ENCODE results near the gene HOOK2.
A peak's percentile ranks its signal among the peaks of the same experiment; 100 is the strongest.
"Not testable (repeated sequence)": the region's sequence is repeated elsewhere in the genome, so short reads cannot be mapped to it uniquely, and the experiment has no call there.

HOOK2 gene

GRCh38 chr19:12751635-12752034 is 23.7 kb downstream of the HOOK2 start, which contains the start of gene BEST2:
Gene BEST2 (plus strand): TSS chr19:12751791. CDS start chr19:12752593, 802 bp downstream.
- DNase-seq, result no peak

DNA sequence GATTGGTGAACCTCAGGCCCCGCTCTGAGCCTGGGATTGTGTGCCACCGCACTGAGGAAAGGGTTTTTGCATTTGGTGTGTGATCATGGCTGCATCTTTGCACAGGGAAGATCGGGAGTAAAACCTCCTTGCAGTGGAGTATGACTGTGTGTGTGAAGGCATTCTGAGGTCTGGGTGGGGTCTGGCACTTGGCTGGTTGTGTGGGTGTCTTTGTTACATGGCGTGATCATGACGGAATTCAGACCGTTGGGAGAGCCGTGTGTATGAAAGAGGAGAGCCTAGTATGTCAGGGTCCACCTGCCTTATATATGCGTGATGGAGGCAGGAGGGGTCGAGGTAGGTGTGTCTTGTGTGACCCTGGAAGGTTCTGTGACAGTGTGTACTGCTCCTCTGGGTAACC is 24.5 kb downstream of the HOOK2 start:
- no peak for DNase-seq

- DNase-seq, result peak; percentile 52
Measured at GRCh38 chr19:12749938-12750521, 25.3 kb downstream of the HOOK2 start.

DNA sequence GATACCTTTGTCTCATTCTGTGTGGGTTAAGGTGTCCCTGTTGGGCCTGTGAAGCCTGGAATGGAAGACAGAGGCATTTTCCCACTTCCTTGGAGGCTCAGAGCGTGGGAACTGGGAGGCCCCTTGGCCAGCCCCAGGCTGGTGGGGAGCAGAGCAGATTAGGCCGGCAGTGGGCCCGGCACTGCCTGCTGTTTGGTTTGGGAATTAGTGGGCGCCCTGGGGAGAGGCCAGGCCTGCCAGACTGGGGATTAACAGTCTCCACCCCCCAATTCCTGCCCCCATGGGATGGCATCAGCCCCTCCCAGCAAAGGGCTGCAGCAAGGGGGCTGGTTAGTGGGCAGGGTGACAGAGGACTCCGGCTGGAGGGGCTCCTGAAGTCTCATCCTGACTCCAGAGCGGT is 26.9 kb downstream of the HOOK2 start:
- no peak for DNase-seq

GRCh38 chr19:12745166-12745897 is 30.0 kb downstream of the HOOK2 start:
- peak; percentile 44 for DNase-seq

DNA sequence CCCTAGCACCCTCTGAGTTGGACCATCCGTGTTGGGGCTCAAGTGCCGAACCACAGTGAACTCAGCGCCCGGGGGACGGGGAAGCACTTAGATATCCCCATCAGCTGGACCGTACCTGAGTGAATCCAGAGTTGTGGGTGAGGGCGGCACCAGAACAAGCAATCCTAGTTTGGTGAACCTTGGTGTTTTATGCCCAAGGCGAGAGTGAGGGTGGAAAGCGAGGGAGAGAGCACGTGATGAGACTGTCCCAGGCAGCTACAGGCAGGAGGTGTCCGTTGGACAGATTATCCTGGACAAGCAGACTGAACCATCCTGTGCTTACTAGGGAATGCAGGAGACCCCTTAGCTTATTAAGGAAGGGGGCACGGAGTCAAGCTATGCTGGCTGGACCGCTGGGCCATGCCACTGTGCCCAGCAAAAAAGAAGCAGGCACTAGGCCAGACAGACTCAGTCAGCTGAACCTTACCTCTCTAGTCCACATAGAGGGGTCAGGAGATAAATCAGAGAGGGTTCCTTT is 37.5 kb downstream of the HOOK2 start:
- no peak for DNase-seq

GRCh38 chr19:12736995-12737834 is 38.1 kb downstream of the HOOK2 start, which contains the start of gene GET3:
Gene GET3 (plus strand): TSS chr19:12737497. CDS start chr19:12737506, 9 bp downstream.
- peak; percentile 100 for DNase-seq

GRCh38 chr19:12733369-12734214 is 41.8 kb downstream of the HOOK2 start:
- peak; percentile 65 for DNase-seq

DNA sequence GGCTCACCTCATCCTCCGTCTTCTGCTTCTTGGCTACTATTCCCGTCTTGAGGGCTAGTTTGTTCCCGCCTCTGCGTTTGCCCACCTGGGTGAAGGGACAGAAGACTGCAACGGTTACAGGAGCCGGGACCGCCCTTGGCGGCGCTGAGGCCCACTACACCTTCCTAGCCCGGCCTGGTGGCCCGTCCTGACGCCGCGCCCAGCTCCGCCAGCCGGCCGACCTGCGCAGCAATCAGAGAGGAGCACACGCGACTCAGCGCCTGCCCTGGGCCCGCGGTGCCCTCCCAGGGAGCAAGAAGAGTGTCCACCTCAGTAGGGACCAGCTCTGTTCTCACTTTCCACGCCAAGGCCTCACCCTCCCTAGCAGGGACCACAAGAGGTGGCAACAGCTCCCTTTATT is 44.0 kb downstream of the HOOK2 start:
- DNase-seq, result no peak

DNA sequence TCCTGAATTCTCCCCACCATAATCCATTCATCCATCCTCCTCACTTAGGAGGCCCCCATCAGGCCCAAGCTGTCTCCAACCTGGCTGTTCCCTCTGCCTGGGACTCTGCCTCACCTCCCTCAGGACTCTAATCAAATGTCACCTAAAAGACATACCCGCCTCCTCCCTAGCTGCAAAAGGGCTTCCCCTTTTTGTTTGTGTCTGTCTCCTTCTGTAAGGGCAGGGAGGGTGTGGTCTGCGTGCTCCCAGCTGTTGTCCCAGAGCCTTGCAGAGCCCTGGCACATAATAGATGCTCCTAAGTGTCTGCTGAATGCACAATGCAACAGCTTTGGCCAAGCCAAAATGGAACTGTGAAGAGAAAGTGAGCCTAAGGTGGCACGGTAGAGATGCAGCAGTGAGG is 45.3 kb downstream of the HOOK2 start:
- no peak for DNase-seq

DNA sequence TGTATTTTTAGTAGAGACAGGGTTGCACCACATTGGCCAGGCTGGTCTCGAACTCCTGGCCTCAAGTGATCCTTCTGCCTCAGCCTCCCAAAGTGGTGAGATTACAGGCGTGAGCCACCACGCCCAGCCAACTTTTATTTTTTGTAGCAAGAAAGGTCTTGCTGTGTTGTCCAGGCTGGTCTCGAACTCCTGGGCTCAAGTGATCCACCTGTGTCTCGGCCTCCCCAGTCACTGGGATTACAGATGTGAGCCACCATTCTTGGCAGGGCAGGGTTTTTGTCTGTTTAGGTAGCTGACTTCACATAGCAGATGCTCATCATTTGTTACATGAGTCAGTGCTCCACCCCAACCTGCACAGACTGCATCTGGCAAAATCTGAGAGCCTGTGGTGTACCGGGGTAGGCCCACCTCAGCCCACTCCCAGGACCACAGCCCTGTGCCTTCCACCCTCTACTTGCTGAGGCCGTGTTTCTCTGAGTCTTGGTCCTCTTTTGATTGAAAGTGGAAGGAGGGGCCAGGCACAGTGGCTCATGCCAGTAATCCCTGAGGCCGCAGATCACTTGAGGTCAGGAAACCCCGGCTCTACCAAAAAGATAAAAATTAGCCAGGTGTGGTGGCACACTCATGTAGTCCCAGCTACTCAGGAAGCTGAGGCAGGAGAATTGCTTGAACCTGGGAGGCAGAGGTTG is 47.5 kb downstream of the HOOK2 start:
- no peak for DNase-seq

GRCh38 chr19:12726988-12727316 is 48.4 kb downstream of the HOOK2 start:
- DNase-seq, result no peak

DNA sequence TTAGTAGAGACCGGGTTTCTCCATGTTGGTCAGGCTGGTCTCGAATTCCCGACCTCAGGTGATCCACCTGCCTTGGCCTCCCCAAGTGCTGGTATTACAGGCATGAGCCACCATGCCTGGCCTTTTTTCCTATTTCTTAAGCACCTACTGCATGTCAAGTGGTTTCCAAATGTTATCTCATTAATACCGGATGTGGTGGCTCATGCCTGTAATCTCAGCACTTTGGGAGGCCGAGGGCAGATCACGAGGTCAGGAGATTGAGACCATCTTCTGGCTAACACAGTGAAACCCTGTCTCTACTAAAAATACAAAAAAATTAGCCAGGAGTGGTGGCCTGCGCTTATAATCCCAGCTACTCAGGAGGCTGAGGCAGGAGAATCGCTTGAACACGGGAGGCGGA is 49.7 kb downstream of the HOOK2 start:
- DNase-seq, result not testable (repeated sequence)

- peak; percentile 74 for DNase-seq
Measured at GRCh38 chr19:12723641-12724426, 51.5 kb downstream of the HOOK2 start, which contains the start of gene TNPO2. Gene TNPO2 (minus strand): TSS chr19:12723932. CDS start chr19:12720977, 2,955 bp downstream.

GRCh38 chr19:12723381-12723640 is 52.0 kb downstream of the HOOK2 start:
- DNase-seq, result peak; percentile 13

- DNase-seq, result peak; percentile 99
Measured at GRCh38 chr19:12722566-12723380, 52.6 kb downstream of the HOOK2 start.

DNA sequence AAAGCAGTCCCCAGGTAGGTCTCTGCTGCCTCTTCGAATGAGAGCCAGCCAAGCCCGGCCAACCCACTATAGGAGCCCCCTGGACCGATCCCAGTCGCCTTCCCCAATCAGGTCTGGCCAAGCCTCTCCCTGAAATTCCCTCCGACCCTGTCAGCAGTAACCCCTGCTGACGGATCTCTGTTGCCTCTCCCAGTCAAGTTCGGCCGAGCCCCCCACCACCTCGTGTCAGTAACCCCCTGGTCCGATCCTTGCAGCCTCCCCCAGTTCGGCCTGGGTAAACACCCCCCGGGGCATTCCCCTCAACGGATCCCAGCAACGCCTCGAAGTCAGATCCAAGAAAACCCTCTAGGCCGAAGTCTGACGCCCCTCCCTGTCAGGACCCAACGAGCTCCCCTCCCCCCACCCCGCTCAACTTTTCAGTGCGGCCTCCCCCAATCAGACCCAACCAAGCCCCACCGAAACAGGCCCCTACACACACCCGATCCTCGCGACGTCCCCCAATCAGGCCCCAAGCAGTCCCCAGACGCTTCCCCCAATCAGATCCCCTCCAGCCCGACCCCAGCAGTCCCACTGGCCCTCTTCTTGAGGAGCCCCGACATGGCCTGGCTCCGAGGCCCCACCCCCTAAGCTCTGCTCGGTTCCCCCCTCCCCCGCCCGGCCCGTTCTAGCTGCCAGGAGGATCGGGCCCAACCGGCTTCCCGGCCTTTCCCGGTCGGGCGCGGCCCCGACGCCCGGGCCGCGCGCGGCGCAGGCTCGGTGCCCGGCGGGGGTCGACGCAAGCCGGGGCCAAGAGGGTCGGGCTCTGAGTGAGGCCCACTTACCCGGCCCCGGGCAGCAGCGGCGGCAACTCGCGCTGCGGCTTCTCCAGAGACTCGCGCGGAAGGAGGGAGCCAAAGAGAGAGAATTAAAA is 53.4 kb downstream of the HOOK2 start:
- DNase-seq, result peak; percentile 82

DNA sequence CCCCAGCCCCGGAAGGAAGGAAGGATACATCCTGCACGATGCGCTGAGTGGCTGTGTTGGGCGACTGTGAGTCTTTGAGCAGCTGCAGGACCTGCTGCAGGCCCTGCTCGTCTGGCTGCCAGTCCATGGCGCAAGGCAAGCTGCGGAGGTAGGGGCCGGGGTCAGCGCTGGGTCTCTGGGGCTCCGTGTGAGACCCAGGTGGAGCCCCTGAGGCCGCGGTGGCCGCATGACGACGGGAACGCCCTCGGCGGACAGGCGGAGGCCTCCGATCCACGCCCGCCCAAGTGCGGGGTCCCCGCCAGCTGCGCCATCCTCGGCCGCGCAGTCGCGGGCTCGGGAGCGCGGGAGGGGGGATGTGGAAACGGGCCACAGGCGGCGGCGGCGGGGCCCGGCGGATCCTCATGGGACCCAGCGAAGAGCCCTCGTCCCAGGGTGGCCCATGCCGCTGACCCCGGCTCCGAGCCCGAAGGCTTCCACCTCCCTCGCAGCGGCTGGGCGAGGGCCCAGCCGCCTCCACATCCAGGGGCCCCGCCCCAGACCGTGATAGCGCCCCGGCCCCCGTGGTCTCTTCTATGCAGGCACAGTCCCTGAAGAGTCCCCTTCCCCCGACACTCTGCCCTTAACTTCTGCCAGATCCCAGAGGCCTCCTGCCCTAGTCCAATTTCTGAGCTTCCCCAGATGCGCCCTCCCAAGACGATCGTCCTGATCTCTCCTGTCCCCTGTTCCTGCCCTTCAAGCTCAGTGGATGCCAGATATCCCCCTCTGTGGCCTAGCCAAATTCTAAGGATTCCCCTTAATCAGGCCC is 54.3 kb downstream of the HOOK2 start:
- DNase-seq, result peak; percentile 33
